ENCODE data around the gene PTK6. TPM values are rescaled to one million over a fixed set of nuclear protein-coding genes. Genes with fewer than 3 reads are reported as not detected.

The PTK6 gene
- total and polyA plus RNA-seq, 2 of the 13 experiments (the other 11 are each of a cell fraction or from before 2014, with no cell fraction given), result 0.08 TPM; not detected in 1

- H3K9ac ChIP-seq (ENCODE audit: insufficient read depth, low read depth, low read length), result no peak overlapping the region
- peaks cover 40 to 87% of the 10 kb centered on the region in 2 experiments for H3K27me3 ChIP-seq (ENCODE audit: control insufficient read depth in 1 of 2, insufficient read depth in 2 of 2, low read length in 2 of 2)
- intact Hi-C loops (cut with micrococcal nuclease; ENCODE audit: unreplicated experiment) (no loop called here), in situ Hi-C loops (cut with HindIII; ENCODE audit: extremely low pct_ligation_motif_present, low pct_unique_long_range_greater_than_20kb) (no loop called here)
- FAIRE-seq (no peak), ATAC-seq (no peak), DNase-seq (ENCODE audit: low spot score) (no peak)
- peaks cover 4% of the 10 kb centered on the region; the same call in 1 of the 2 replicates for H4K20me1 ChIP-seq (ENCODE audit: insufficient read depth, low read length)
- no peak overlapping the region for H3K27ac ChIP-seq (ENCODE audit: extremely low read length, insufficient read depth, low read length)
- no peaks in the 10 kb centered on the region for H3K9me3 ChIP-seq (ENCODE audit: low read length)
- no peak for TF ChIP-seq ZNF746 (CRISPR knock-in tag; IDR thresholded peaks at IDR 0.05)
- peak; percentile 13; the same call in 1 of the 2 replicates for TF ChIP-seq PCBP1 (IDR thresholded peaks at IDR 0.05; ENCODE audit: borderline replicate concordance, low read depth, low read length)
- H2AFZ ChIP-seq (ENCODE audit: low read length), result no peak overlapping the region
- no peak overlapping the region for H3K4me3 ChIP-seq (replicated peaks in 1 of 3; ENCODE audit: insufficient read depth in 1 of 3, low read depth in 2 of 3, low read length in 3 of 3)
- H3K79me2 ChIP-seq (ENCODE audit: insufficient read depth, low read length), result no peaks in the 10 kb centered on the region
- H3K4me2 ChIP-seq (ENCODE audit: low read depth, low read length), result no peak overlapping the region
- ChIA-PET POLR2A (no interaction called here), CTCF (ENCODE audit: low intra/inter-chr PET ratio, low total read pairs) (no interaction called here)
- WGBS (ENCODE audit: low lambda C conversion rate), result 47% methylated on average over 20 of the region's 24 CpGs
- no TSS peak for BruUV-seq (replicated peaks)
- no peaks in the 10 kb centered on the region for H3K36me3 ChIP-seq (replicated peaks in 1 of 2; ENCODE audit: control insufficient read depth in 1 of 2, insufficient read depth in 2 of 2, low read length in 2 of 2)
- H3K4me1 ChIP-seq (ENCODE audit: insufficient read depth, low read length), result 0 out of 2 replicates have a peak, but pooled peaks cover 5% of the 10 kb centered on the region
Observed at GRCh38 chr20:63500151-63500901, 36.9 kb downstream of the PTK6 start.

GRCh38 chr20:63499338-63499969, 37.7 kb downstream of the PTK6 start:
- peaks cover 6% of the 10 kb centered on the region; the same call in 1 of the 2 replicates for H4K20me1 ChIP-seq (ENCODE audit: insufficient read depth, low read length)
- POLR2A ChIA-PET, result no interaction called here
- no peak for ATAC-seq
- H3K4me1 ChIP-seq (ENCODE audit: insufficient read depth, low read length), result 0 out of 2 replicates have a peak, but pooled peaks cover 5% of the 10 kb centered on the region
- no peaks in the 10 kb centered on the region for H3K9me3 ChIP-seq (ENCODE audit: low read length)
- H2AFZ ChIP-seq (ENCODE audit: low read length), result no peak overlapping the region
- in situ Hi-C loops (cut with HindIII; ENCODE audit: extremely low pct_ligation_motif_present, low pct_unique_long_range_greater_than_20kb) (no loop called here), intact Hi-C loops (cut with micrococcal nuclease; ENCODE audit: unreplicated experiment) (no loop called here)
- no peak for FAIRE-seq
- H3K36me3 ChIP-seq (replicated peaks in 1 of 2; ENCODE audit: control insufficient read depth in 1 of 2, insufficient read depth in 2 of 2, low read length in 2 of 2), result no peaks in the 10 kb centered on the region
- CTCF ChIA-PET (ENCODE audit: low intra/inter-chr PET ratio, low total read pairs), result no interaction called here
- 25% methylated on average over 28 of the region's 48 CpGs for WGBS (ENCODE audit: low lambda C conversion rate)
- 0 out of 2 replicates have a peak overlapping the region, but pooled peaks have one; percentile 5 for H3K4me2 ChIP-seq (ENCODE audit: low read depth, low read length)
- H3K4me3 ChIP-seq (replicated peaks in 1 of 3; ENCODE audit: insufficient read depth in 1 of 3, low read depth in 2 of 3, low read length in 3 of 3), result peak overlapping the region in 1 of 3 experiments; percentile 58; a peak in 1 of 6 replicates
- DNase-seq (ENCODE audit: low spot score), result no peak
- no peak overlapping the region for H3K9ac ChIP-seq (ENCODE audit: insufficient read depth, low read depth, low read length)
- H3K79me2 ChIP-seq (ENCODE audit: insufficient read depth, low read length), result no peaks in the 10 kb centered on the region
- H3K27ac ChIP-seq (ENCODE audit: extremely low read length, insufficient read depth, low read length), result no peak overlapping the region
- BruUV-seq (replicated peaks), result no TSS peak
- peaks cover 41 to 87% of the 10 kb centered on the region in 2 experiments for H3K27me3 ChIP-seq (ENCODE audit: control insufficient read depth in 1 of 2, insufficient read depth in 2 of 2, low read length in 2 of 2)
- TF ChIP-seq SETDB1 (CRISPR knock-in tag; IDR thresholded peaks at IDR 0.05; ENCODE audit: borderline replicate concordance) (no peak), LRRFIP1 (CRISPR knock-in tag; conservative IDR thresholded peaks at IDR 0.05) (no peak), ZNF761 (CRISPR knock-in tag; conservative IDR thresholded peaks at IDR 0.05) (no peak), ZNF790 (CRISPR knock-in tag; IDR thresholded peaks at IDR 0.05; ENCODE audit: borderline replicate concordance) (no peak), GATAD1 (CRISPR knock-in tag; IDR thresholded peaks at IDR 0.05) (no peak), HNRNPLL (IDR thresholded peaks at IDR 0.05; ENCODE audit: low read depth, low read length, poor library complexity, severe bottlenecking) (peak; percentile 4), DMTF1 (CRISPR knock-in tag; IDR thresholded peaks at IDR 0.05) (no peak), DDIT3 (CRISPR knock-in tag; IDR thresholded peaks at IDR 0.05) (no peak)

All from HepG2 (cell line).